NCI-H524 treated with DMSO at 0.1 percent for 48 hours (cell line): Measurements from ENCODE around the gene CHRNA4.
A peak's percentile ranks its signal among the peaks of the same experiment; 100 is the strongest.

Experiments
- DNase-seq: peaks from one replicate; lab custom pipeline; 2025; lab: John Stamatoyannopoulos, UW

Gene CHRNA4

GRCh38 chr20:63320616-63321147, 40.5 kb downstream of the CHRNA4 start:
- DNase-seq: no peak

GRCh38 chr20:63320041-63320511, 41.1 kb downstream of the CHRNA4 start:
- DNase-seq: no peak

- DNase-seq: no peak
Measured at GRCh38 chr20:63319164-63320040, 41.7 kb downstream of the CHRNA4 start.

- DNase-seq: no peak
Measured at GRCh38 chr20:63318391-63319163, 42.6 kb downstream of the CHRNA4 start.

GRCh38 chr20:63317601-63318291, 43.4 kb downstream of the CHRNA4 start:
- no peak for DNase-seq

- DNase-seq: no peak
Measured at GRCh38 chr20:63317061-63317460, 44.1 kb downstream of the CHRNA4 start.

GRCh38 chr20:63316502-63316921, 44.6 kb downstream of the CHRNA4 start:
- DNase-seq: no peak

GRCh38 chr20:63315731-63316491, 45.2 kb downstream of the CHRNA4 start:
- DNase-seq: no peak

GRCh38 chr20:63315240-63315689, 45.9 kb downstream of the CHRNA4 start:
- peak; percentile 10 for DNase-seq

- DNase-seq: no peak
Measured at GRCh38 chr20:63314566-63315239, 46.4 kb downstream of the CHRNA4 start.

- DNase-seq: no peak
Measured at GRCh38 chr20:63314015-63314471, 47.1 kb downstream of the CHRNA4 start.

GRCh38 chr20:63313349-63314014, 47.7 kb downstream of the CHRNA4 start:
- DNase-seq: no peak

- peak; percentile 11 for DNase-seq
Measured at GRCh38 chr20:63312690-63313348, 48.3 kb downstream of the CHRNA4 start.

- DNase-seq: no peak
Measured at GRCh38 chr20:63312273-63312672, 48.9 kb downstream of the CHRNA4 start.

GRCh38 chr20:63311833-63312243, 49.3 kb downstream of the CHRNA4 start:
- DNase-seq: no peak

GRCh38 chr20:63311186-63311832, 49.8 kb downstream of the CHRNA4 start:
- no peak for DNase-seq

GRCh38 chr20:63310265-63310991, 50.7 kb downstream of the CHRNA4 start:
- DNase-seq: no peak
